Ovary (tissue), 3 donors: ENCODE results near the gene IL1RAPL2.

Source experiments
- CTCF ChIP-seq, 3 donors: fragments of 450-650 bp in 2 of 3; fragments of 200-600 bp in 1 of 3; IDR thresholded peaks; one replicate each; pipeline versions ENCODE4 v1.5.1 to v1.8.0; 2016 to 2022; ENCODE audit warnings: antibody characterized with exemption in 3 of 3, mild to moderate bottlenecking in 1 of 3
- POLR2A ChIP-seq: fragments of 450-650 bp; IDR thresholded peaks from one replicate; pipeline ENCODE4 v1.6.1; 2017; ENCODE audit warnings: antibody characterized with exemption, mild to moderate bottlenecking, moderate library complexity
- donor health status: DM: no; HTN: no; CAD: no.

GRCh38 chrX:105565856-105566255 is 999.9 kb downstream of the IL1RAPL2 start:
- TF ChIP-seq CTCF (IDR thresholded peaks at IDR 0.05) = no peak
- TF ChIP-seq POLR2A = no peak
